Astrocyte of the cerebellum (primary cell): ENCODE data around the gene EPG5.
A peak's percentile ranks its signal among the peaks of the same experiment; 100 is the strongest.
"Not testable (repeated sequence)": the region's sequence is repeated elsewhere in the genome, so short reads cannot be mapped to it uniquely, and the experiment has no call there.

Experiments
- DNase-seq: peaks from one replicate; pipeline ENCODE4 v3.0.0-alpha.2; 2011; ENCODE audit warnings: low read depth
- H3K4me3 ChIP-seq: 2 replicates; pipeline ENCODE4 v1.5.1; 2011; ENCODE audit warnings: mild to moderate bottlenecking, low read depth, low read length, moderate library complexity
- CTCF ChIP-seq: IDR thresholded peaks from 2 replicates; pipeline ENCODE4 v1.5.1; 2012; ENCODE audit warnings: low read length, low read depth, moderate library complexity, mild to moderate bottlenecking; ENCODE audit errors: missing control alignments
- in situ Hi-C: cut with HindIII; loops from 2 replicates; pipeline ENCODE4 v1.10.0; 2017; ENCODE audit warnings: low sequenced_read_pairs

The EPG5 gene

GRCh38 chr18:45856531-45856930 lies 110.6 kb downstream of the EPG5 start:
- H3K4me3 ChIP-seq, result no peak overlapping the region
- no peak for TF ChIP-seq CTCF
- peak; percentile 54 for DNase-seq
- in situ Hi-C loops, result no loop called here

- TF ChIP-seq CTCF, result no peak
- no peak overlapping the region for H3K4me3 ChIP-seq
- no peak for DNase-seq
- in situ Hi-C loops, result no loop called here
Observed at GRCh38 chr18:45854036-45854586, 113.0 kb downstream of the EPG5 start.

GRCh38 chr18:45852631-45853030 lies 114.5 kb downstream of the EPG5 start:
- in situ Hi-C loops, result no loop called here
- no peak overlapping the region for H3K4me3 ChIP-seq
- TF ChIP-seq CTCF, result no peak
- DNase-seq, result no peak

- DNase-seq, result no peak
- no peak for TF ChIP-seq CTCF
- in situ Hi-C loops, result no loop called here
- no peak overlapping the region for H3K4me3 ChIP-seq
Observed at GRCh38 chr18:45851161-45851925, 115.8 kb downstream of the EPG5 start.

- no peak for DNase-seq
- no peak overlapping the region for H3K4me3 ChIP-seq
- TF ChIP-seq CTCF, result peak; percentile 45
- in situ Hi-C loops, result no loop called here
Observed at GRCh38 chr18:45850021-45850420, 117.1 kb downstream of the EPG5 start.

- no peak for DNase-seq
- in situ Hi-C loops, result no loop called here
- no peak overlapping the region for H3K4me3 ChIP-seq
- TF ChIP-seq CTCF, result no peak
Observed at GRCh38 chr18:45849529-45849928, 117.6 kb downstream of the EPG5 start.

- H3K4me3 ChIP-seq, in situ Hi-C loops, DNase-seq: not testable (repeated sequence)
Observed at GRCh38 chr18:45848643-45849042, 118.5 kb downstream of the EPG5 start.
